DND-41 (cell line): ENCODE measurements around the gene DNPEP.

ENCODE experiments used
- CTCF ChIP-seq: IDR thresholded peaks from 2 replicates; pipeline ENCODE4 v1.5.1; 2012; ENCODE audit warnings: borderline replicate concordance, low read length, moderate library complexity, mild to moderate bottlenecking; ENCODE audit not compliant: poor library complexity, severe bottlenecking; ENCODE audit errors: extremely low read depth
- EZH2 ChIP-seq: IDR thresholded peaks from 3 replicates; pipeline ENCODE4 v1.6.1; 2012; ENCODE audit warnings: borderline replicate concordance, low read depth, mild to moderate bottlenecking, moderate library complexity, low read length, inconsistent platforms; ENCODE audit not compliant: severe bottlenecking

DNA sequence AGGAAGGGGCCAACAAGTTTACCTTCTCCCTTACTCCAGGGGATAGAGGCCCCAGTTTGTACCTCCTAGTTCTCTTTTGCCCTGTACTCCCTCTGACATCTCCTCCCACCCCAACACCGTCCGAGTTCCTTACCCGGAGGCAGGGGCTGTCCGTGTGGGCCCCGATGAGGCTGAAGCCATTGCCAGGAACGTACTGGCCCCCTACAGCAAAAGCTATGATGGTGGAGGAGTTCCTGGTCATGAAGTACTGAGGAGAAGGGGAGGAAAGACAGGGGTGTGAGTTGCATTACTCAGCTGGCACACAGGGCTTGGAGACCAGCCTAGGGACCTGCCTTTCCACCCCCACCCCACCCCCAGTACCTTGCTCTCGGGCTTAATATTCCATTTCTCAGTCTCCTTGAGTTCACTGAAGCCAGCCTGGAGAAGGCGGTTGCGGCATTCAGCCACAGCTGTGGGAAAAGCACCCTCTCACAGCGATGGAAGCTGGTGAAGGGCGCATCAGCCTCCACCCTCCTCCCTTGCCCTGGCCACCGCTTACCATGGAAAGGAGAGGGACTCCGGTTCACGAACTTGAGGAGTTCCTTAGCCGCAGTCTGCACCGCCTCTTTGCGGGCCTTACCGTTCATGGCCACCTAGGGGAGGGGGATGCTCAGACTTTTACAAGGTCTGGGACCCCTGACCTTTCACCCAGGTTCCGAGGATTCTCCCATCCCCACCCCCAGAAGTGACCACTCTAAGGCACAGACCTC is 1.0 kb downstream of the DNPEP start:
- TF ChIP-seq CTCF, result no peak
- TF ChIP-seq EZH2, result no peak
